HepG2 (cell line): ENCODE measurements around the gene PLEKHG2. TPM values are rescaled to one million over a fixed set of nuclear protein-coding genes. Genes with fewer than 3 reads are reported as not detected.
A peak's percentile ranks its signal among the peaks of the same experiment; 100 is the strongest.

Experiments
- ATAC-seq: fragments of 200-7000 bp; cut with Tn5 transposase; 3 replicates; pipeline ENCODE4 v1.9.1; 2020; ENCODE audit warnings: mild to moderate bottlenecking, moderate library complexity
- BruUV-seq: library from RNA; stranded (reverse); fragments of 400-500 nt; replicated peaks from 2 replicates; lab custom pipeline; 2021; lab: Mats Ljungman, UMichigan
- CTCF ChIA-PET: fragments of 300-600 bp; formaldehyde crosslinking; extraction: SDS; loops from one replicate; lab custom pipeline; 2021; ENCODE audit warnings: low total read pairs, inconsistent platforms, low intra/inter-chr PET ratio; lab: Yijun Ruan, JAX
- POLR2A ChIA-PET: fragments of 350-600 bp; sonication (Branson Sonifier 250); formaldehyde crosslinking; loops from one replicate; lab custom pipeline; 2020; ENCODE audit warnings: antibody characterized with exemption, inconsistent platforms; lab: Yijun Ruan, JAX
- DNase-seq: peaks from one replicate; pipeline ENCODE4 v3.0.0-alpha.2; 2015; ENCODE audit warnings: low spot score
- FAIRE-seq: peaks from 3 replicates; lab custom pipeline; 2011; peaks lifted over from hg19 to GRCh38; lab: Jason Lieb, UNC
- H2AFZ ChIP-seq: one replicate; pipeline ENCODE4 v1.6.1; 2011; ENCODE audit warnings: low read length, inconsistent platforms
- H3K27ac ChIP-seq: fragments of 300-600 bp; 3 replicates; pipeline ENCODE4 v1.8.0; 2011; ENCODE audit warnings: mixed run types, mild to moderate bottlenecking, mixed read lengths, low read length, inconsistent platforms; ENCODE audit not compliant: insufficient read depth; ENCODE audit errors: extremely low read length
- H3K27me3 ChIP-seq, 2 experiments: fragments of 200-600 bp in 1 of 2; 2 replicates in 1 of 2; 3 replicates in 1 of 2; pipeline versions ENCODE4 v1.6.0 to v1.8.0; 2011; ENCODE audit warnings: low read length in 2 of 2, mild to moderate bottlenecking in 2 of 2, moderate library complexity in 2 of 2, inconsistent platforms in 1 of 2; ENCODE audit not compliant: insufficient read depth in 2 of 2, control insufficient read depth in 1 of 2
- H3K36me3 ChIP-seq, 2 experiments: fragments of 200-600 bp in 1 of 2; replicated peaks in 1 of 2; 2 replicates in 1 of 2; 3 replicates in 1 of 2; pipeline versions ENCODE4 v1.5.1 to v1.8.0; 2011; ENCODE audit warnings: low read length in 2 of 2, inconsistent platforms in 1 of 2; ENCODE audit not compliant: insufficient read depth in 2 of 2, control insufficient read depth in 1 of 2
- H3K4me1 ChIP-seq: 2 replicates; pipeline ENCODE4 v1.5.1; 2012; ENCODE audit warnings: low read length, inconsistent platforms; ENCODE audit not compliant: insufficient read depth
- H3K4me2 ChIP-seq: 2 replicates; pipeline ENCODE4 v1.6.0; 2011; ENCODE audit warnings: low read depth, low read length, inconsistent platforms
- H3K4me3 ChIP-seq, 3 experiments: fragments of 200-600 bp in 1 of 3; sonication (generic), shearing (Covaris generic) in 1 of 3; replicated peaks in 1 of 3; 2 replicates each; pipeline ENCODE4 v1.5.1; 2011 to 2016; ENCODE audit warnings: low read length in 3 of 3, inconsistent platforms in 2 of 3, low read depth in 2 of 3, mild to moderate bottlenecking in 2 of 3, control low read depth in 1 of 3, mixed read lengths in 1 of 3; ENCODE audit not compliant: insufficient read depth in 1 of 3
- H3K79me2 ChIP-seq: one replicate; pipeline ENCODE4 v1.6.1; 2011; ENCODE audit warnings: low read length, inconsistent platforms; ENCODE audit not compliant: insufficient read depth
- H3K9ac ChIP-seq: 2 replicates; pipeline ENCODE4 v1.6.0; 2011; ENCODE audit warnings: mild to moderate bottlenecking, low read depth, low read length, inconsistent platforms; ENCODE audit not compliant: insufficient read depth
- H3K9me3 ChIP-seq: 2 replicates; pipeline ENCODE4 v1.5.1; 2012; ENCODE audit warnings: mild to moderate bottlenecking, low read length
- H4K20me1 ChIP-seq: 2 replicates; pipeline ENCODE4 v1.6.0; 2011; ENCODE audit warnings: inconsistent platforms, mild to moderate bottlenecking, low read length, moderate library complexity; ENCODE audit not compliant: insufficient read depth
- CCDC6 ChIP-seq: sonication (generic); formaldehyde crosslinking; IDR thresholded peaks from 2 replicates; pipeline ENCODE4 v1.8.1; 2022; ENCODE audit warnings: mild to moderate bottlenecking, missing genetic modification reagents, moderate library complexity
- ETV5 ChIP-seq: IDR thresholded peaks from 2 replicates; pipeline ENCODE4 v1.6.1; 2018; ENCODE audit warnings: missing biosample characterization, missing genetic modification reagents, inconsistent platforms, borderline replicate concordance
- FIP1L1 ChIP-seq: fragments of 200-400 bp; formaldehyde crosslinking; IDR thresholded peaks from 2 replicates; pipeline ENCODE4 v1.6.1; 2018; ENCODE audit warnings: low read depth, mild to moderate bottlenecking, low read length, moderate library complexity, borderline replicate concordance; ENCODE audit not compliant: insufficient read depth
- KAT2B ChIP-seq: fragments of 150-350 bp; IDR thresholded peaks from 2 replicates; pipeline ENCODE4 v1.6.1; 2014; ENCODE audit warnings: low read depth, low read length, borderline replicate concordance
- KLF16 ChIP-seq, 2 experiments: sonication (generic) in 1 of 2; formaldehyde crosslinking in 1 of 2; IDR thresholded peaks; 2 replicates each; pipeline versions ENCODE4 v1.6.1 to v1.8.0; 2016 to 2023; ENCODE audit warnings: missing genetic modification reagents in 2 of 2, missing compliant biosample characterization in 1 of 2
- MTA3 ChIP-seq: sonication (generic); formaldehyde crosslinking; IDR thresholded peaks from 2 replicates; pipeline ENCODE4 v1.4.0; 2020; ENCODE audit warnings: missing genetic modification reagents
- NAIF1 ChIP-seq: sonication (generic); formaldehyde crosslinking; IDR thresholded peaks from 2 replicates; pipeline ENCODE4 v1.5.0; 2020; ENCODE audit warnings: mild to moderate bottlenecking, missing genetic modification reagents, borderline replicate concordance
- NR2F1 ChIP-seq, 2 experiments: fragments of 450-650 bp in 1 of 2; formaldehyde crosslinking in 1 of 2; IDR thresholded peaks; 2 replicates each; pipeline versions ENCODE4 v1.5.0 to v1.6.1; 2016 to 2020; ENCODE audit warnings: mild to moderate bottlenecking in 1 of 2, missing compliant biosample characterization in 1 of 2, missing genetic modification reagents in 1 of 2, moderate library complexity in 1 of 2
- RXRA ChIP-seq: sonication (generic); formaldehyde crosslinking; IDR thresholded peaks from 2 replicates; pipeline ENCODE4 v1.5.1; 2020; ENCODE audit warnings: missing genetic modification reagents
- ZFP41 ChIP-seq: sonication (generic); formaldehyde crosslinking; IDR thresholded peaks from 2 replicates; pipeline ENCODE4 v1.4.0; 2020; ENCODE audit warnings: mild to moderate bottlenecking, missing genetic modification reagents, borderline replicate concordance
- ZNF121 ChIP-seq: sonication (generic); formaldehyde crosslinking; IDR thresholded peaks from 2 replicates; pipeline ENCODE4 v1.5.0; 2020; ENCODE audit warnings: mild to moderate bottlenecking, missing genetic modification reagents
- ZNF207 ChIP-seq: fragments of 450-650 bp; IDR thresholded peaks from 2 replicates; pipeline ENCODE4 v1.6.1; 2016; ENCODE audit warnings: antibody characterized with exemption, borderline replicate concordance
- ZNF414 ChIP-seq: sonication (generic); formaldehyde crosslinking; IDR thresholded peaks from 2 replicates; pipeline ENCODE4 v1.5.0; 2020; ENCODE audit warnings: missing genetic modification reagents
- ZNF543 ChIP-seq: sonication (generic); formaldehyde crosslinking; IDR thresholded peaks from 2 replicates; pipeline ENCODE4 v1.4.0; 2020; ENCODE audit warnings: mild to moderate bottlenecking, missing genetic modification reagents
- ZNF678 ChIP-seq: sonication (generic); formaldehyde crosslinking; IDR thresholded peaks from 2 replicates; pipeline ENCODE4 v1.4.0; 2020; ENCODE audit warnings: mild to moderate bottlenecking, missing genetic modification reagents
- ZNF766 ChIP-seq: sonication (generic); formaldehyde crosslinking; IDR thresholded peaks from 2 replicates; pipeline ENCODE4 v1.5.0; 2020; ENCODE audit warnings: missing genetic modification reagents, borderline replicate concordance
- ZNF768 ChIP-seq: sonication (generic); formaldehyde crosslinking; IDR thresholded peaks from 2 replicates; pipeline ENCODE4 v1.4.0; 2020; ENCODE audit warnings: missing genetic modification reagents
- ZZZ3 ChIP-seq: sonication (generic); formaldehyde crosslinking; IDR thresholded peaks from 2 replicates; pipeline ENCODE4 v1.4.0; 2020; ENCODE audit warnings: missing genetic modification reagents, mild to moderate bottlenecking, borderline replicate concordance
- WGBS: methylation state at CpG from one replicate; pipeline ENCODE4 v1.1.6; 2017; ENCODE audit warnings: low lambda C conversion rate; 5-methylcytosine and 5-hydroxymethylcytosine counted together
- in situ Hi-C: cut with HindIII; loops from 2 replicates; pipeline ENCODE4 v1.10.0; 2017; ENCODE audit warnings: low pct_unique_long_range_greater_than_20kb; ENCODE audit not compliant: extremely low pct_ligation_motif_present
- intact Hi-C: fragments of 100-400 bp; cut with micrococcal nuclease; formaldehyde crosslinking; loops from one replicate; pipeline ENCODE4 v1.10.0; 2022; ENCODE audit not compliant: unreplicated experiment
- polyA plus RNA-seq, 8 experiments: library from polyadenylated mRNA; depleted of rRNA in 3 of 8; stranded (reverse) in 7 of 8; unstranded in 1 of 8; fragments of >200 nt; fragmentation: Illumina TruSeq in 4 of 8; extraction: Trizol in 4 of 8; gene quantifications; 2 replicates each; pipeline versions ENCODE4 v1.2.1 to v1.2.3, GENCODE V29; 2011 to 2016; ENCODE audit warnings: low read depth in 4 of 8, missing spikeins in 1 of 8, mixed read lengths in 1 of 8; ENCODE audit not compliant: insufficient read depth in 1 of 8
- total RNA-seq, 5 experiments: library from RNA; depleted of rRNA; stranded (reverse); fragments of >200 nt; fragmentation: Illumina TruSeq; extraction: Trizol; gene quantifications; 2 replicates each; pipeline ENCODE4 v1.2.3, GENCODE V29; 2016; ENCODE audit warnings: low read depth in 1 of 5
- TF ChIP-seq, protein P1 (sequence below): sonication (generic); formaldehyde crosslinking; IDR thresholded peaks from 2 replicates; pipeline ENCODE4 v1.8.0; 2022; ENCODE audit warnings: mild to moderate bottlenecking, missing genetic modification reagents; ENCODE audit not compliant: insufficient replicate concordance

The PLEKHG2 gene
- total and polyA plus RNA-seq, 2 of the 13 experiments (the other 11 are each of a cell fraction or from before 2014, with no cell fraction given) = 3.6 to 6.8 TPM

DNA sequence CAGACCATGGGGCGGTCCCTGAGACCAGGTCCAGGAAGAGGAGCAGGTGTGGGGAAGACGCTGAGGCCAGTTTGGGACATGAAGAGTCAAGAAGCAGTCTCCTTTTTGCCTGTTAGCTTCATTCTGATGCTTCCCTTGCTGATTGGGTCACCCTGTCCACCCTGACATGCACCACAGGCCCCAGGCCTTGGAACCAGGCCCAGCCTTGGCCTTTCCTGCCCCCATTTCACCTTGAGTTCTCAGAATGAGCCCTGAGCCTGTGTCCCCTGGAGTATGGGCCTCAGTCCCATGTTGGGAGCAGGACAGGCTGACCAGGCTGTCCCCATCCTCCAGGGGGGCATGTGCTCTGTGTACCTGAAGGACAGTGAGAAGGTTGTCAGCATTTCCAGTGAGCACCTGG is 63.3 kb downstream of the PLEKHG2 start:
- BruUV-seq = TSS peak; percentile 28
- Histone ChIP-seq H2AFZ (no peak overlapping the region), H4K20me1 (no peaks in the 10 kb centered on the region), H3K27ac (no peak overlapping the region), H3K36me3 (peaks cover 22 to 53% of the 10 kb centered on the region in 2 experiments), H3K4me1 (peaks cover 11% of the 10 kb centered on the region; the same call in 1 of the 2 replicates), H3K27me3 (no peaks in the 10 kb centered on the region; a peak in 2 of 5 replicates), H3K9me3 (no peaks in the 10 kb centered on the region), H3K9ac (no peak overlapping the region), H3K4me3 (no peak overlapping the region), H3K4me2 (no peak overlapping the region), H3K79me2 (peaks cover under 1% of the 10 kb centered on the region)
- CTCF ChIA-PET = interaction anchor here (1.1 to 2.9 kb wide), 3 partner anchors 57 to 196 kb away, joined by 3 to 20 read pairs (median 3); partner anchors contain the start of genes EID2B and PLEKHG2
- TF ChIP-seq NAIF1 (CRISPR knock-in tag) (no peak), ETV5 (no peak), ZNF121 (CRISPR knock-in tag) (no peak), KLF16 (CRISPR knock-in tag; IDR thresholded peaks at IDR 0.05) (no peak), NR2F1 (CRISPR knock-in tag; IDR thresholded peaks at IDR 0.05) (no peak), CCDC6 (no peak), ZNF543 (CRISPR knock-in tag) (no peak), FIP1L1 (no peak), ZNF414 (CRISPR knock-in tag) (no peak), ZZZ3 (CRISPR knock-in tag) (no peak), MTA3 (CRISPR knock-in tag) (no peak), ZNF207 (no peak), ZNF678 (CRISPR knock-in tag) (no peak), RXRA (CRISPR knock-in tag) (no peak), ZNF768 (CRISPR knock-in tag) (no peak), ZFP41 (CRISPR knock-in tag) (no peak), KAT2B (no peak), ZNF766 (CRISPR knock-in tag) (no peak)
- TF ChIP-seq, protein P1, sequence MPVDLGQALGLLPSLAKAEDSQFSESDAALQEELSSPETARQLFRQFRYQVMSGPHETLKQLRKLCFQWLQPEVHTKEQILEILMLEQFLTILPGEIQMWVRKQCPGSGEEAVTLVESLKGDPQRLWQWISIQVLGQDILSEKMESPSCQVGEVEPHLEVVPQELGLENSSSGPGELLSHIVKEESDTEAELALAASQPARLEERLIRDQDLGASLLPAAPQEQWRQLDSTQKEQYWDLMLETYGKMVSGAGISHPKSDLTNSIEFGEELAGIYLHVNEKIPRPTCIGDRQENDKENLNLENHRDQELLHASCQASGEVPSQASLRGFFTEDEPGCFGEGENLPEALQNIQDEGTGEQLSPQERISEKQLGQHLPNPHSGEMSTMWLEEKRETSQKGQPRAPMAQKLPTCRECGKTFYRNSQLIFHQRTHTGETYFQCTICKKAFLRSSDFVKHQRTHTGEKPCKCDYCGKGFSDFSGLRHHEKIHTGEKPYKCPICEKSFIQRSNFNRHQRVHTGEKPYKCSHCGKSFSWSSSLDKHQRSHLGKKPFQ (CRISPR knock-in tag) = no peak
- in situ Hi-C loops (no loop called here), intact Hi-C loops (no loop called here)
- no peak for DNase-seq
- no peak for ATAC-seq
- no peak for FAIRE-seq
- POLR2A ChIA-PET = interaction anchor here (1.7 kb wide), 1 partner anchor 40 kb away, joined by 8 read pairs; the partner anchor contains the start of gene RPS16
- WGBS = no CpG with 5 or more reads among the region's 2 CpGs
